Measurements from ENCODE around the gene UBE2D3.

DNA sequence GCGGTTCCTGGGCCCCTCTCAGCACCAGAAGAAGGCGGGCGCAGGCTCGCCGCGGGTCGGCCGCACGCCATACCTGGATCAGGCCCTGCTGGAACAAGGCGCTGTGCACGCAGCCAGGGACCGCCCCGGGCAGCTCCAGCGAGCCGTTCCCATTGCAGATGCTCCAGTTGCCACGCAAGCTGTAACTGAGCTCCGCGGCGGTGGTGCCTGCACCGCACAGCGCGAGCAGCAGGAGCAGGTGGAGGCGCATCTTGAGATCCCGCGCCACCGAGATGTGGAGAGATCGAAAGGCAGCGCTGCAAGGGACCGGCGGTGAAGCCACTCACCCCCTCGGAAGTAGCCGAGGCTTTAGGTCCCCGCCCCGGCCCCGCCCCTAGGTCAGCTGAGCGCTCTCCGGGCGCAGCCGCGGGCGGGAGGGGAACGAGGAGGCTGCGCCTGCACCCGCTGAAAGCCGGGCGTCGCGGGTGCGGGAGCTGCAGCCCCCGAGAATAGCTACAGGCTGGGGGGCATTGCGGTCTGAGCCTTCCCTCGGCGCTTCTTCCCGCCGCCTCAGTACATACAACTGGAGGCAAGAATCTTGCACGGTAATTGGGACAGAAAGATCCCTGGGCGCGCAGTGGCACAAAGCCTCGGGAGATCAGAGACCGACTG lies 66.6 kb downstream of the UBE2D3 start, which contains the start of gene MANBA:
- TF ChIP-seq, protein P1, sequence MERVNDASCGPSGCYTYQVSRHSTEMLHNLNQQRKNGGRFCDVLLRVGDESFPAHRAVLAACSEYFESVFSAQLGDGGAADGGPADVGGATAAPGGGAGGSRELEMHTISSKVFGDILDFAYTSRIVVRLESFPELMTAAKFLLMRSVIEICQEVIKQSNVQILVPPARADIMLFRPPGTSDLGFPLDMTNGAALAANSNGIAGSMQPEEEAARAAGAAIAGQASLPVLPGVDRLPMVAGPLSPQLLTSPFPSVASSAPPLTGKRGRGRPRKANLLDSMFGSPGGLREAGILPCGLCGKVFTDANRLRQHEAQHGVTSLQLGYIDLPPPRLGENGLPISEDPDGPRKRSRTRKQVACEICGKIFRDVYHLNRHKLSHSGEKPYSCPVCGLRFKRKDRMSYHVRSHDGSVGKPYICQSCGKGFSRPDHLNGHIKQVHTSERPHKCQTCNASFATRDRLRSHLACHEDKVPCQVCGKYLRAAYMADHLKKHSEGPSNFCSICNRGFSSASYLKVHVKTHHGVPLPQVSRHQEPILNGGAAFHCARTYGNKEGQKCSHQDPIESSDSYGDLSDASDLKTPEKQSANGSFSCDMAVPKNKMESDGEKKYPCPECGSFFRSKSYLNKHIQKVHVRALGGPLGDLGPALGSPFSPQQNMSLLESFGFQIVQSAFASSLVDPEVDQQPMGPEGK (CRISPR knock-in tag; IDR thresholded peaks at IDR 0.05; ENCODE audit: borderline replicate concordance): no peak
- TF ChIP-seq ZFP30 (CRISPR knock-in tag; IDR thresholded peaks at IDR 0.05) (no peak), ZC3H10 (CRISPR knock-in tag; IDR thresholded peaks at IDR 0.05) (no peak), CSDC2 (CRISPR knock-in tag; IDR thresholded peaks at IDR 0.05) (no peak), ZFP3 (CRISPR knock-in tag; IDR thresholded peaks at IDR 0.05) (no peak), ZNF565 (CRISPR knock-in tag; conservative IDR thresholded peaks at IDR 0.05; ENCODE audit: low read depth) (no peak), ZNF70 (CRISPR knock-in tag; IDR thresholded peaks at IDR 0.05) (no peak), ARNTL (CRISPR knock-in tag; IDR thresholded peaks at IDR 0.05; ENCODE audit: borderline replicate concordance, low read depth) (no peak), TCF4 (CRISPR knock-in tag; IDR thresholded peaks at IDR 0.05; ENCODE audit: borderline replicate concordance) (no peak), RARB (CRISPR knock-in tag; IDR thresholded peaks at IDR 0.05) (no peak)
- TF ChIP-seq, protein P2, sequence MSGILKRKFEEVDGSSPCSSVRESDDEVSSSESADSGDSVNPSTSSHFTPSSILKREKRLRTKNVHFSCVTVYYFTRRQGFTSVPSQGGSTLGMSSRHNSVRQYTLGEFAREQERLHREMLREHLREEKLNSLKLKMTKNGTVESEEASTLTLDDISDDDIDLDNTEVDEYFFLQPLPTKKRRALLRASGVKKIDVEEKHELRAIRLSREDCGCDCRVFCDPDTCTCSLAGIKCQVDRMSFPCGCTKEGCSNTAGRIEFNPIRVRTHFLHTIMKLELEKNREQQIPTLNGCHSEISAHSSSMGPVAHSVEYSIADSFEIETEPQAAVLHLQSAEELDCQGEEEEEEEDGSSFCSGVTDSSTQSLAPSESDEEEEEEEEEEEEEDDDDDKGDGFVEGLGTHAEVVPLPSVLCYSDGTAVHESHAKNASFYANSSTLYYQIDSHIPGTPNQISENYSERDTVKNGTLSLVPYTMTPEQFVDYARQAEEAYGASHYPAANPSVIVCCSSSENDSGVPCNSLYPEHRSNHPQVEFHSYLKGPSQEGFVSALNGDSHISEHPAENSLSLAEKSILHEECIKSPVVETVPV (CRISPR knock-in tag; IDR thresholded peaks at IDR 0.05): no peak
- TF ChIP-seq, protein P3, sequence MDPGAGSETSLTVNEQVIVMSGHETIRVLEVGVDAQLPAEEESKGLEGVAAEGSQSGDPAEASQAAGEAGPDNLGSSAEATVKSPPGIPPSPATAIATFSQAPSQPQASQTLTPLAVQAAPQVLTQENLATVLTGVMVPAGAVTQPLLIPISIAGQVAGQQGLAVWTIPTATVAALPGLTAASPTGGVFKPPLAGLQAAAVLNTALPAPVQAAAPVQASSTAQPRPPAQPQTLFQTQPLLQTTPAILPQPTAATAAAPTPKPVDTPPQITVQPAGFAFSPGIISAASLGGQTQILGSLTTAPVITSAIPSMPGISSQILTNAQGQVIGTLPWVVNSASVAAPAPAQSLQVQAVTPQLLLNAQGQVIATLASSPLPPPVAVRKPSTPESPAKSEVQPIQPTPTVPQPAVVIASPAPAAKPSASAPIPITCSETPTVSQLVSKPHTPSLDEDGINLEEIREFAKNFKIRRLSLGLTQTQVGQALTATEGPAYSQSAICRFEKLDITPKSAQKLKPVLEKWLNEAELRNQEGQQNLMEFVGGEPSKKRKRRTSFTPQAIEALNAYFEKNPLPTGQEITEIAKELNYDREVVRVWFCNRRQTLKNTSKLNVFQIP (CRISPR knock-in tag; IDR thresholded peaks at IDR 0.05; ENCODE audit: borderline replicate concordance, low read depth): no peak
